Measurements from ENCODE around the gene WWOX. TPM values are rescaled to one million over a fixed set of nuclear protein-coding genes. Genes with fewer than 3 reads are reported as not detected.

Gene WWOX
- total and polyA plus RNA-seq, 2 of the 13 experiments (the other 11 are each of a cell fraction or from before 2014, with no cell fraction given): 9.1 to 37.4 TPM

GRCh38 chr16:78982096-78982744 lies 882.8 kb downstream of the WWOX start:
- Histone ChIP-seq H3K4me3 (replicated peaks in 1 of 3; ENCODE audit: insufficient read depth in 1 of 3, low read depth in 2 of 3, low read length in 3 of 3) (no peak overlapping the region), H3K27me3 (ENCODE audit: control insufficient read depth in 1 of 2, insufficient read depth in 2 of 2, low read length in 2 of 2) (no peaks in the 10 kb centered on the region), H3K4me1 (ENCODE audit: insufficient read depth, low read length) (peaks cover 31% of the 10 kb centered on the region), H2AFZ (ENCODE audit: low read length) (no peak overlapping the region), H3K9ac (ENCODE audit: insufficient read depth, low read depth, low read length) (no peak overlapping the region), H3K4me2 (ENCODE audit: low read depth, low read length) (no peak overlapping the region), H3K36me3 (replicated peaks in 1 of 2; ENCODE audit: control insufficient read depth in 1 of 2, insufficient read depth in 2 of 2, low read length in 2 of 2) (no peaks in the 10 kb centered on the region), H3K9me3 (ENCODE audit: low read length) (no peaks in the 10 kb centered on the region), H3K79me2 (ENCODE audit: insufficient read depth, low read length) (no peaks in the 10 kb centered on the region), H4K20me1 (ENCODE audit: insufficient read depth, low read length) (no peaks in the 10 kb centered on the region), H3K27ac (ENCODE audit: extremely low read length, insufficient read depth, low read length) (no peak overlapping the region)
- BruUV-seq (replicated peaks): no TSS peak
- WGBS (ENCODE audit: low lambda C conversion rate): 49% methylated on average over 10 of the region's 10 CpGs
- in situ Hi-C loops (cut with HindIII; ENCODE audit: extremely low pct_ligation_motif_present, low pct_unique_long_range_greater_than_20kb): no loop called here
- ChIA-PET POLR2A (no interaction called here), CTCF (ENCODE audit: low intra/inter-chr PET ratio, low total read pairs) (no interaction called here)
- intact Hi-C loops (cut with micrococcal nuclease; ENCODE audit: unreplicated experiment): no loop called here
- TF ChIP-seq CBX2 (IDR thresholded peaks at IDR 0.05; ENCODE audit: low read depth, low read length): no peak
- no peak for TF ChIP-seq CBX2 (CRISPR knock-in tag; IDR thresholded peaks at IDR 0.05; ENCODE audit: low read depth)
- TF ChIP-seq ATRX (CRISPR knock-in tag; IDR thresholded peaks at IDR 0.05; ENCODE audit: borderline replicate concordance): no peak
- TF ChIP-seq CBX5 (CRISPR knock-in tag; IDR thresholded peaks at IDR 0.05; ENCODE audit: borderline replicate concordance): no peak
- no peak for TF ChIP-seq SAFB2 (CRISPR knock-in tag; IDR thresholded peaks at IDR 0.05; ENCODE audit: borderline replicate concordance, low read depth)
- no peak for TF ChIP-seq SATB2 (CRISPR knock-in tag; IDR thresholded peaks at IDR 0.05)
- TF ChIP-seq ZNF143 (CRISPR knock-in tag; IDR thresholded peaks at IDR 0.05): no peak
- TF ChIP-seq ZNF335 (CRISPR knock-in tag; IDR thresholded peaks at IDR 0.05): no peak
- TF ChIP-seq TSC22D2 (CRISPR knock-in tag; IDR thresholded peaks at IDR 0.05; ENCODE audit: borderline replicate concordance): no peak
- TF ChIP-seq MXD4 (CRISPR knock-in tag; IDR thresholded peaks at IDR 0.05): no peak
- TF ChIP-seq GATA4 (IDR thresholded peaks at IDR 0.05; ENCODE audit: borderline replicate concordance, low read depth): no peak
- TF ChIP-seq ZNF678 (CRISPR knock-in tag; IDR thresholded peaks at IDR 0.05): no peak
- TF ChIP-seq EZH2 (conservative IDR thresholded peaks at IDR 0.05; ENCODE audit: low read depth, low read length): no peak
- no peak for TF ChIP-seq KDM3A (CRISPR knock-in tag; IDR thresholded peaks at IDR 0.05; ENCODE audit: low read depth)
- no peak for TF ChIP-seq SP140L (CRISPR knock-in tag; IDR thresholded peaks at IDR 0.05; ENCODE audit: borderline replicate concordance)
- no peak for TF ChIP-seq ZNF646 (CRISPR knock-in tag; IDR thresholded peaks at IDR 0.05)
- ATAC-seq (no peak), DNase-seq (ENCODE audit: low spot score) (no peak), FAIRE-seq (no peak)
